CD14-positive monocyte (primary cell): ENCODE results near the gene RRBP1. TPM values are rescaled to one million over a fixed set of nuclear protein-coding genes. Genes with fewer than 3 reads are reported as not detected.
A peak's percentile ranks its signal among the peaks of the same experiment; 100 is the strongest.

Experiments used
- DNase-seq, 3 donors: peaks; one replicate each; pipeline ENCODE4 v3.0.0-alpha.2; 2011 to 2022
- H2AFZ ChIP-seq: 2 replicates; pipeline ENCODE4 v1.6.0; 2012; ENCODE audit warnings: mild to moderate bottlenecking, low read depth, low read length, inconsistent platforms; ENCODE audit not compliant: insufficient read depth, poor library complexity, severe bottlenecking
- H3K27ac ChIP-seq, 2 donors: 1 replicate in 1 of 2; 2 replicates in 1 of 2; pipeline ENCODE4 v1.5.1; 2012 to 2013; ENCODE audit warnings: low read length in 2 of 2, control low read depth in 1 of 2, inconsistent platforms in 1 of 2, low read depth in 1 of 2, mild to moderate bottlenecking in 1 of 2
- H3K27me3 ChIP-seq, 2 donors: one replicate each; pipeline versions ENCODE4 v1.6.0 to v1.6.1; 2011 to 2013; ENCODE audit warnings: low read length in 2 of 2; ENCODE audit not compliant: control insufficient read depth in 2 of 2, insufficient read depth in 2 of 2
- H3K36me3 ChIP-seq, 2 donors: replicated peaks in 1 of 2; 1 replicate in 1 of 2; 2 replicates in 1 of 2; pipeline versions ENCODE4 v1.5.1 to v1.6.1; 2012 to 2013; ENCODE audit warnings: low read length in 2 of 2, control low read depth in 1 of 2, inconsistent platforms in 1 of 2, mild to moderate bottlenecking in 1 of 2; ENCODE audit not compliant: insufficient read depth in 2 of 2, control insufficient read depth in 1 of 2
- H3K4me1 ChIP-seq, 2 donors: 1 replicate in 1 of 2; 2 replicates in 1 of 2; pipeline versions ENCODE4 v1.5.1 to v1.6.1; 2012 to 2013; ENCODE audit warnings: low read length in 2 of 2, control low read depth in 1 of 2, inconsistent platforms in 1 of 2, mild to moderate bottlenecking in 1 of 2, moderate library complexity in 1 of 2; ENCODE audit not compliant: insufficient read depth in 2 of 2, control insufficient read depth in 1 of 2
- H3K4me2 ChIP-seq: replicated peaks from 2 replicates; pipeline ENCODE3; 2012; ENCODE audit warnings: low read length, moderate library complexity, mild to moderate bottlenecking; ENCODE audit not compliant: poor library complexity, severe bottlenecking; ENCODE audit errors: extremely low read depth
- H3K4me3 ChIP-seq, 3 experiments: fragments of 200-600 bp in 1 of 3; sonication (generic) in 1 of 3; replicated peaks in 1 of 3; 1 replicate in 2 of 3; 2 replicates in 1 of 3; pipeline ENCODE4 v1.5.1; 2011 to 2013; ENCODE audit warnings: low read length in 3 of 3, mild to moderate bottlenecking in 3 of 3, control low read depth in 2 of 3, low read depth in 2 of 3, inconsistent platforms in 1 of 3, moderate library complexity in 1 of 3
- H3K79me2 ChIP-seq: 2 replicates; pipeline ENCODE4 v1.6.0; 2012; ENCODE audit warnings: mild to moderate bottlenecking, control low read depth, inconsistent platforms, low read length, moderate library complexity; ENCODE audit not compliant: insufficient read depth
- H3K9ac ChIP-seq: 2 replicates; pipeline ENCODE4 v1.6.0; 2017; ENCODE audit warnings: low read length, mild to moderate bottlenecking; ENCODE audit not compliant: insufficient read depth, poor library complexity, severe bottlenecking
- H3K9me3 ChIP-seq, 2 donors: replicated peaks in 1 of 2; 1 replicate in 1 of 2; 2 replicates in 1 of 2; pipeline versions ENCODE4 v1.5.1 to v1.6.1; 2012 to 2013; ENCODE audit warnings: low read length in 2 of 2, control low read depth in 1 of 2; ENCODE audit not compliant: control insufficient read depth in 1 of 2, insufficient read depth in 1 of 2
- H4K20me1 ChIP-seq: 2 replicates; pipeline ENCODE4 v1.6.0; 2012; ENCODE audit warnings: mild to moderate bottlenecking, low read length, control low read depth, moderate library complexity; ENCODE audit not compliant: insufficient read depth
- H3K27ac Mint-ChIP-seq, 7 donors: one replicate each; pipeline ENCODE4 v1.8.0; 2020; ENCODE audit warnings: mild to moderate bottlenecking in 7 of 7, mixed read lengths in 7 of 7, moderate library complexity in 6 of 7, inconsistent platforms in 2 of 7
- H3K27me3 Mint-ChIP-seq, 3 donors: one replicate each; pipeline ENCODE4 v1.8.0; 2021 to 2022; ENCODE audit warnings: low read depth in 3 of 3, mild to moderate bottlenecking in 3 of 3, mixed read lengths in 3 of 3, moderate library complexity in 3 of 3, inconsistent platforms in 1 of 3
- H3K36me3 Mint-ChIP-seq, 2 donors: one replicate each; pipeline ENCODE4 v1.8.0; 2020; ENCODE audit warnings: mixed read lengths in 2 of 2, inconsistent platforms in 1 of 2, mild to moderate bottlenecking in 1 of 2
- H3K4me1 Mint-ChIP-seq: one replicate; pipeline ENCODE4 v1.8.0; 2020; ENCODE audit warnings: mild to moderate bottlenecking, mixed read lengths
- H3K4me3 Mint-ChIP-seq, 2 donors: one replicate each; pipeline ENCODE4 v1.8.0; 2020; ENCODE audit warnings: mild to moderate bottlenecking in 2 of 2, mixed read lengths in 2 of 2, moderate library complexity in 1 of 2
- H3K9me3 Mint-ChIP-seq, 7 donors: one replicate each; pipeline ENCODE4 v1.8.0; 2020 to 2022; ENCODE audit warnings: mixed read lengths in 7 of 7, mild to moderate bottlenecking in 6 of 7, moderate library complexity in 6 of 7, inconsistent platforms in 2 of 7
- CTCF ChIP-seq: fragments of 200-600 bp; IDR thresholded peaks from one replicate; pipeline ENCODE4 v1.8.0; 2022; ENCODE audit warnings: antibody characterized with exemption, mild to moderate bottlenecking
- WGBS: methylation state at CpG from one replicate; pipeline ENCODE4 v1.1.5; 2013; ENCODE audit warnings: missing lambda C conversion rate; ENCODE audit not compliant: insufficient coverage; 5-methylcytosine and 5-hydroxymethylcytosine counted together
- intact Hi-C, 2 donors: fragments of 100-400 bp; cut with micrococcal nuclease; formaldehyde crosslinking; loops; one replicate each; pipeline versions ENCODE4 v1.15.0 to v1.15.1; 2023
- polyA plus RNA-seq, 3 donors: library from polyadenylated mRNA; depleted of rRNA in 1 of 3; unstranded in 2 of 3; stranded (reverse) in 1 of 3; fragments of 300-500 nt in 2 of 3; fragments of >200 nt in 1 of 3; fragmentation: Illumina TruSeq in 2 of 3; gene quantifications; 1 replicate in 2 of 3; 2 replicates in 1 of 3; pipeline ENCODE4 v1.2.3, GENCODE V29; 2012 to 2021

The RRBP1 gene
- polyA plus RNA-seq, 3 donors, result 4.7 to 22.2 (median 7.5) TPM

- H2AFZ ChIP-seq, result no peak overlapping the region
- no peak overlapping the region for H3K4me3 Mint-ChIP-seq
- peaks cover 32 to 34% of the 10 kb centered on the region in 2 donors for H3K4me1 ChIP-seq
- H3K9me3 ChIP-seq, result no peaks in the 10 kb centered on the region
- H3K9ac ChIP-seq, result no peak overlapping the region
- no peaks in the 10 kb centered on the region for H3K27me3 ChIP-seq
- H3K27me3 Mint-ChIP-seq, result no peaks in the 10 kb centered on the region
- peaks cover 95% of the 10 kb centered on the region for H3K79me2 ChIP-seq
- H3K9me3 Mint-ChIP-seq, result no peaks in the 10 kb centered on the region
- TF ChIP-seq CTCF, result no peak
- peak overlapping the region in 1 of 7 donors; percentile 13 for H3K27ac Mint-ChIP-seq
- WGBS, result 91% methylated on average over 8 of the region's 12 CpGs
- H3K4me2 ChIP-seq, result no peak overlapping the region
- peaks cover 28% of the 10 kb centered on the region for H4K20me1 ChIP-seq
- no peak overlapping the region for H3K4me3 ChIP-seq
- peaks cover 5 to 39% of the 10 kb centered on the region in 2 donors for H3K36me3 Mint-ChIP-seq
- intact Hi-C loops, result no loop called here
- H3K36me3 ChIP-seq, result peaks cover 0 to 15% of the 10 kb centered on the region in 2 donors
- H3K4me1 Mint-ChIP-seq, result peaks cover 55% of the 10 kb centered on the region
- no peak for DNase-seq
- H3K27ac ChIP-seq, result no peak overlapping the region
Measured at GRCh38 chr20:17669306-17669931, 12.6 kb downstream of the RRBP1 start.

DNA sequence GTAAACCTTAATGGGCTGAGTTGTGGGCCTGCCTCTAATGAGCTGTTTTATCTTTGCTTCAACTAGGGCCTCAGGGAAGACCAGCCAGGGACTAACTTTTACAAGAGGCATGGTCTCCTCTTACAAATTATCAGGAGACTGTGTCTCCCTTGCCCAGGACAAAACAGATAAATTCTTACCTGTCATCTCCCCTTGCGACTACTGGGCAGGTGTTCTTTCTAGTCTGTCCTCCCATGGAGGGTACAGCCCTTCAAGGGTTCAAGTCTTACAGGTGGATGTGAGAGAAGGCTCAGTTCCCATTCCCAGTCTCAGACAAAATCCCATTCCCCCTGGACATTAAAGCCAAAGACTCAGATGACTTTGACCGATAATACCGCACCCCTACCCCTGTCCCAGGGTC lies 13.6 kb downstream of the RRBP1 start:
- H3K27ac ChIP-seq, result no peak overlapping the region
- no peak overlapping the region for H3K4me3 ChIP-seq
- whole genome bisulfite sequencing, result 100% methylated on average over 1 of the region's 3 CpGs
- H3K9ac ChIP-seq, result no peak overlapping the region
- Mint-ChIP-seq H3K4me3 (no peak overlapping the region), H3K27ac (peak overlapping the region in 5 of 7 donors; percentile 2 to 40 (median 10)), H3K4me1 (peaks cover 53% of the 10 kb centered on the region), H3K27me3 (no peaks in the 10 kb centered on the region), H3K36me3 (peaks cover 4 to 36% of the 10 kb centered on the region in 2 donors), H3K9me3 (no peaks in the 10 kb centered on the region)
- peaks cover 95% of the 10 kb centered on the region for H3K79me2 ChIP-seq
- no peak overlapping the region for H3K4me2 ChIP-seq
- DNase-seq, result no peak
- no peak for TF ChIP-seq CTCF
- H3K9me3 ChIP-seq, result no peaks in the 10 kb centered on the region
- no peaks in the 10 kb centered on the region for H3K27me3 ChIP-seq
- H3K4me1 ChIP-seq, result peaks cover 32% of the 10 kb centered on the region in 2 donors
- H4K20me1 ChIP-seq, result peaks cover 32% of the 10 kb centered on the region
- H3K36me3 ChIP-seq, result peaks cover 0 to 15% of the 10 kb centered on the region in 2 donors
- intact Hi-C loops, result no loop called here
- H2AFZ ChIP-seq, result no peak overlapping the region
